Caco-2 (cell line): Measurements from ENCODE around the gene PPFIBP1. TPM values are rescaled to one million over a fixed set of nuclear protein-coding genes. Genes with fewer than 3 reads are reported as not detected.
A peak's percentile ranks its signal among the peaks of the same experiment; 100 is the strongest.

Experiments
- Bru-seq: library from RNA; stranded (reverse); fragments of 400-500 nt; gene quantifications from one replicate; lab custom pipeline; 2021; lab: Mats Ljungman, UMichigan
- BruChase-seq, 2 experiments: library from RNA; stranded (reverse); fragments of 400-500 nt; gene quantifications; one replicate each; lab custom pipeline; 2021; lab: Mats Ljungman, UMichigan
- BruUV-seq: library from RNA; stranded (reverse); fragments of 400-500 nt; replicated peaks from 2 replicates; lab custom pipeline; 2021; lab: Mats Ljungman, UMichigan
- CTCF ChIA-PET: fragments of 300-600 bp; sonication (Branson Sonifier 250); formaldehyde crosslinking; loops from one replicate; lab custom pipeline; 2022; ENCODE audit warnings: antibody characterized with exemption; lab: Charles Lee
- POLR2A ChIA-PET: fragments of 300-600 bp; sonication (Branson Sonifier 250); formaldehyde crosslinking; loops from one replicate; lab custom pipeline; 2022; ENCODE audit warnings: antibody characterized with exemption; lab: Charles Lee
- DNase-seq, 2 experiments: peaks; one replicate each; pipeline versions ENCODE4 v3.0.0 to v3.0.0-alpha.2; 2020 to 2022
- H3K27me3 ChIP-seq: replicated peaks from 2 replicates; pipeline ENCODE4 v1.6.0; 2011; ENCODE audit warnings: low read length; ENCODE audit not compliant: control insufficient read depth, insufficient read depth
- H3K36me3 ChIP-seq: 2 replicates; pipeline ENCODE4 v1.5.1; 2011; ENCODE audit warnings: low read length; ENCODE audit not compliant: control insufficient read depth, insufficient read depth
- H3K4me1 ChIP-seq: fragments of 250-450 bp; sonication (Bioruptor Pico); 2 replicates; pipeline ENCODE4 v1.5.1; 2020; ENCODE audit warnings: mild to moderate bottlenecking
- H3K4me3 ChIP-seq: 2 replicates; pipeline ENCODE4 v1.5.1; 2011; ENCODE audit warnings: low read depth, mild to moderate bottlenecking, control low read depth, low read length
- H3K9me3 ChIP-seq: fragments of 250-450 bp; sonication (Bioruptor Pico); 2 replicates; pipeline ENCODE4 v1.5.1; 2020; ENCODE audit warnings: mild to moderate bottlenecking, moderate library complexity
- H3K27ac Mint-ChIP-seq: one replicate; pipeline ENCODE4 v1.8.0; 2022; ENCODE audit warnings: mixed read lengths; ENCODE audit not compliant: unreplicated experiment
- H3K27me3 Mint-ChIP-seq: one replicate; pipeline ENCODE4 v1.8.0; 2022; ENCODE audit warnings: mixed read lengths; ENCODE audit not compliant: insufficient read depth, unreplicated experiment
- H3K36me3 Mint-ChIP-seq: one replicate; pipeline ENCODE4 v1.8.0; 2022; ENCODE audit warnings: mild to moderate bottlenecking, mixed read lengths; ENCODE audit not compliant: insufficient read depth, unreplicated experiment
- H3K4me1 Mint-ChIP-seq: one replicate; pipeline ENCODE4 v1.8.0; 2022; ENCODE audit warnings: low read depth, mixed read lengths; ENCODE audit not compliant: unreplicated experiment
- H3K4me3 Mint-ChIP-seq: one replicate; pipeline ENCODE4 v1.8.0; 2022; ENCODE audit warnings: mild to moderate bottlenecking, moderate library complexity, mixed read lengths; ENCODE audit not compliant: unreplicated experiment
- H3K9me3 Mint-ChIP-seq: one replicate; pipeline ENCODE4 v1.8.0; 2022; ENCODE audit warnings: mixed read lengths; ENCODE audit not compliant: unreplicated experiment
- CTCF ChIP-seq, 2 experiments: fragments of 200-600 bp in 1 of 2; IDR thresholded peaks; 1 replicate in 1 of 2; 2 replicates in 1 of 2; pipeline versions ENCODE4 v1.5.1 to v1.8.0; 2011 to 2022; ENCODE audit warnings: antibody characterized with exemption in 1 of 2, control low read depth in 1 of 2, inconsistent platforms in 1 of 2, low read depth in 1 of 2, low read length in 1 of 2, mild to moderate bottlenecking in 1 of 2, moderate library complexity in 1 of 2; ENCODE audit not compliant: insufficient read depth in 1 of 2, severe bottlenecking in 1 of 2, unreplicated experiment in 1 of 2
- intact Hi-C: fragments of 100-400 bp; cut with micrococcal nuclease; formaldehyde crosslinking; loops from one replicate; pipeline ENCODE4 v1.10.0; 2022; ENCODE audit not compliant: unreplicated experiment
- long read RNA-seq: library from polyadenylated mRNA; stranded (forward); transcript quantifications from one replicate; pipeline ENCODE4 v2.0.0, GENCODE V29; 2022
- total RNA-seq: library from RNA; stranded (reverse); gene quantifications from 2 replicates; pipeline ENCODE4 v1.2.3, GENCODE V29; 2022

PPFIBP1 gene
- total RNA-seq (109 and 134 TPM in 2 replicates), Bru-seq, nascent RNA (percentile 90 among the genes with signal in this experiment), BruChase-seq, experiment 1, labeled RNA remaining after a 2-hour chase (percentile 84 among the genes with signal in this experiment), BruChase-seq, experiment 2, labeled RNA remaining after a 6-hour chase (percentile 85 among the genes with signal in this experiment)
- long read RNA-seq, transcript PPFIBP1-216 (4 exons, 2,805 nt), result major isoform, 5 of 68 reads
- long read RNA-seq, transcript PPFIBP1-215 (28 exons, 3,208 nt), result major isoform, 5 of 68 reads
- long read RNA-seq, partial matches to known transcripts, result 10 of 68 reads
- long read RNA-seq, other reads (novel, unspliced or antisense), result 48 of 68 reads

GRCh38 chr12:27523642-27524493 lies at the start of gene PPFIBP1:
Gene PPFIBP1 (plus strand): TSS chr12:27524206. CDS start chr12:27633397, 109,191 bp downstream.
- Histone ChIP-seq H3K9me3 (no peaks in the 10 kb centered on the region), H3K27me3 (no peaks in the 10 kb centered on the region), H3K4me1 (peaks cover 22% of the 10 kb centered on the region), H3K36me3 (no peaks in the 10 kb centered on the region), H3K4me3 (peak within 1 kb of the TSS; percentile 62)
- peak; percentile 99 to 100 for DNase-seq
- peak; percentile 16 to 36 for TF ChIP-seq CTCF (IDR thresholded peaks at IDR 0.05; ENCODE audit: insufficient read depth in 1 of 2, low read depth in 1 of 2, low read length in 1 of 2, severe bottlenecking in 1 of 2, unreplicated experiment in 1 of 2)
- Mint-ChIP-seq H3K9me3 (no peaks in the 10 kb centered on the region), H3K27ac (peak within 1 kb of the TSS; percentile 98), H3K4me3 (peak within 1 kb of the TSS; percentile 80), H3K27me3 (no peaks in the 10 kb centered on the region), H3K4me1 (peaks cover 30% of the 10 kb centered on the region), H3K36me3 (peaks cover 11% of the 10 kb centered on the region)
- BruUV-seq, result no TSS peak
- intact Hi-C loops, result loop anchor here (1.0 to 5.0 kb wide), 9 partner anchors 9 to 280 kb away; partner anchors contain the start of gene STK38L
- ChIA-PET POLR2A (interaction anchor here (0.6 to 2.2 kb wide), 21 partner anchors 8 to 653 kb away, joined by 3 to 16 read pairs (median 5); partner anchors contain the start of genes KLHL42, MANSC4 and MRPS35), CTCF (interaction anchor here (0.6 to 1.8 kb wide), 12 partner anchors 16 to 508 kb away, joined by 3 to 17 read pairs (median 3); no protein-coding TSS in a partner anchor)

- no TSS peak for BruUV-seq
- Histone ChIP-seq H3K9me3 (peaks cover 15% of the 10 kb centered on the region), H3K36me3 (no peaks in the 10 kb centered on the region), H3K4me1 (no peaks in the 10 kb centered on the region), H3K27me3 (no peaks in the 10 kb centered on the region), H3K4me3 (no peak overlapping the region)
- Mint-ChIP-seq H3K27ac (no peak overlapping the region), H3K27me3 (no peaks in the 10 kb centered on the region), H3K9me3 (peaks cover 41% of the 10 kb centered on the region), H3K36me3 (no peaks in the 10 kb centered on the region), H3K4me3 (no peak overlapping the region), H3K4me1 (peaks cover 6% of the 10 kb centered on the region)
- no peak for TF ChIP-seq CTCF (IDR thresholded peaks at IDR 0.05; ENCODE audit: insufficient read depth in 1 of 2, low read depth in 1 of 2, low read length in 1 of 2, severe bottlenecking in 1 of 2, unreplicated experiment in 1 of 2)
- ChIA-PET CTCF (no interaction called here), POLR2A (no interaction called here)
- DNase-seq, result no peak
- intact Hi-C loops, result no loop called here
Observed at GRCh38 chr12:27474344-27474743, 49.7 kb upstream of the PPFIBP1 start.

- H3K9me3 Mint-ChIP-seq, result peaks cover 52% of the 10 kb centered on the region
- no peak for TF ChIP-seq CTCF (IDR thresholded peaks at IDR 0.05; ENCODE audit: insufficient read depth in 1 of 2, low read depth in 1 of 2, low read length in 1 of 2, severe bottlenecking in 1 of 2, unreplicated experiment in 1 of 2)
- no TSS peak for BruUV-seq
- intact Hi-C loops, result no loop called here
- no peaks in the 10 kb centered on the region for H3K36me3 Mint-ChIP-seq
- H3K4me1 Mint-ChIP-seq, result no peaks in the 10 kb centered on the region
- no peak for DNase-seq
- Histone ChIP-seq H3K4me1 (no peaks in the 10 kb centered on the region), H3K4me3 (no peak overlapping the region), H3K36me3 (no peaks in the 10 kb centered on the region), H3K9me3 (peaks cover 15% of the 10 kb centered on the region), H3K27me3 (no peaks in the 10 kb centered on the region)
- no peak overlapping the region for H3K27ac Mint-ChIP-seq
- ChIA-PET POLR2A (no interaction called here), CTCF (no interaction called here)
- no peak overlapping the region for H3K4me3 Mint-ChIP-seq
- no peaks in the 10 kb centered on the region for H3K27me3 Mint-ChIP-seq
Observed at GRCh38 chr12:27477049-27477448, 47.0 kb upstream of the PPFIBP1 start.
